K562 (cell line): ENCODE measurements around the gene VPS13D. TPM values are rescaled to one million over a fixed set of nuclear protein-coding genes. Genes with fewer than 3 reads are reported as not detected.

Experiments
- ASH1L ChIP-seq: fragments of 450-650 bp; IDR thresholded peaks from 2 replicates; pipeline ENCODE4 v1.6.1; 2018; ENCODE audit warnings: borderline replicate concordance, mild to moderate bottlenecking, low read depth; ENCODE audit not compliant: partially characterized antibody
- E4F1 ChIP-seq: fragments of 250-450 bp; sonication (Bioruptor Pico); IDR thresholded peaks from 2 replicates; pipeline ENCODE4 v1.5.0; 2021; ENCODE audit warnings: mild to moderate bottlenecking, borderline replicate concordance
- ELF4 ChIP-seq: fragments of 450-650 bp; formaldehyde crosslinking; IDR thresholded peaks from 2 replicates; pipeline ENCODE4 v1.4.0; 2022; ENCODE audit warnings: missing genetic modification characterization
- HOXB6 ChIP-seq: fragments of 250-450 bp; sonication (Bioruptor Pico); IDR thresholded peaks from 2 replicates; pipeline ENCODE4 v1.5.1; 2022; ENCODE audit warnings: mild to moderate bottlenecking, borderline replicate concordance
- MAX ChIP-seq: sonication (generic); formaldehyde crosslinking; IDR thresholded peaks from 2 replicates; pipeline ENCODE4 v1.9.0; 2022; ENCODE audit warnings: mild to moderate bottlenecking, missing genetic modification reagents
- PML ChIP-seq: IDR thresholded peaks from 2 replicates; pipeline ENCODE4 v1.6.1; 2012; ENCODE audit warnings: low read length, inconsistent platforms
- STAG1 ChIP-seq: sonication (generic); formaldehyde crosslinking; IDR thresholded peaks from 2 replicates; pipeline ENCODE4 v1.5.0; 2020; ENCODE audit warnings: missing genetic modification reagents, borderline replicate concordance
- ZFP1 ChIP-seq: fragments of 450-650 bp; formaldehyde crosslinking; IDR thresholded peaks from 2 replicates; pipeline ENCODE4 v1.4.0; 2020; ENCODE audit warnings: mild to moderate bottlenecking, mixed read lengths
- ZNF121 ChIP-seq: sonication (generic); formaldehyde crosslinking; conservative IDR thresholded peaks from 2 replicates; pipeline ENCODE4 v1.8.0; 2022; ENCODE audit warnings: missing genetic modification reagents
- ZNF274 ChIP-seq: IDR thresholded peaks from 2 replicates; pipeline ENCODE4 v1.6.1; 2011; ENCODE audit warnings: low read depth, mild to moderate bottlenecking, low read length, moderate library complexity, borderline replicate concordance
- ZNF41 ChIP-seq: fragments of 250-450 bp; sonication (Bioruptor Pico); conservative IDR thresholded peaks from 2 replicates; pipeline ENCODE4 v1.4.0; 2020; ENCODE audit warnings: mild to moderate bottlenecking
- ZNF444 ChIP-seq: fragments of 250-450 bp; sonication (Bioruptor Pico); IDR thresholded peaks from 2 replicates; pipeline ENCODE4 v1.4.0; 2020; ENCODE audit warnings: mild to moderate bottlenecking, moderate library complexity
- ZNF740 ChIP-seq, 3 experiments: fragments of 200-800 bp in 1 of 3; sonication (Bioruptor generic) in 1 of 3; sonication (generic) in 1 of 3; formaldehyde crosslinking in 1 of 3; IDR thresholded peaks; 2 replicates each; pipeline versions ENCODE4 v1.6.1 to v1.8.0; 2016 to 2022; ENCODE audit warnings: mild to moderate bottlenecking in 2 of 3, missing compliant biosample characterization in 2 of 3, missing genetic modification characterization in 2 of 3, missing genetic modification reagents in 1 of 3
- ZSCAN32 ChIP-seq: fragments of 450-650 bp; formaldehyde crosslinking; IDR thresholded peaks from 2 replicates; pipeline ENCODE4 v1.4.0; 2020; ENCODE audit warnings: mild to moderate bottlenecking, moderate library complexity
- polyA plus RNA-seq, 8 experiments: library from polyadenylated mRNA; depleted of rRNA in 4 of 8; stranded (reverse) in 5 of 8; unstranded in 3 of 8; fragments of >200 nt; fragmentation: Nextera tagmentation in 2 of 8; fragmentation: Illumina TruSeq in 1 of 8; extraction: Ambion mirVana in 2 of 8; extraction: Trizol in 1 of 8; gene quantifications; 2 replicates each; pipeline versions ENCODE4 v1.2.1 to v1.2.3, GENCODE V29; 2011 to 2014; ENCODE audit warnings: inconsistent platforms in 1 of 8, missing spikeins in 1 of 8
- total RNA-seq, 7 experiments: library from RNA; depleted of rRNA in 6 of 7; stranded (reverse); fragments of >200 nt in 6 of 7; fragmentation: Illumina TruSeq in 2 of 7; extraction: Trizol in 2 of 7; gene quantifications; 2 replicates each; pipeline versions ENCODE4 v1.2.1 to v1.2.3, GENCODE V29; 2011 to 2021; ENCODE audit warnings: low replicate concordance in 1 of 7
- TF ChIP-seq, protein P1 (sequence below): fragments of 450-650 bp; formaldehyde crosslinking; IDR thresholded peaks from 2 replicates; pipeline ENCODE4 v1.4.0; 2022; ENCODE audit warnings: missing genetic modification characterization
- TF ChIP-seq, protein P2 (sequence below): sonication (generic); formaldehyde crosslinking; IDR thresholded peaks from 2 replicates; pipeline ENCODE4 v1.8.0; 2022; ENCODE audit warnings: mild to moderate bottlenecking, missing genetic modification reagents
- TF ChIP-seq, protein P3 (sequence below): fragments of 450-650 bp; IDR thresholded peaks from one replicate; pipeline ENCODE4 v1.6.1; 2018; ENCODE audit warnings: mild to moderate bottlenecking, moderate library complexity; ENCODE audit not compliant: partially characterized antibody

VPS13D gene
- total and polyA plus RNA-seq, 9 of the 15 experiments (the other 6 are each of a cell fraction or from before 2014, with no cell fraction given), result 6.1 to 51.5 (median 38.5) TPM

GRCh38 chr1:12208764-12209494 lies 20.9 kb upstream of the VPS13D start (continued):
- TF ChIP-seq, protein P1, sequence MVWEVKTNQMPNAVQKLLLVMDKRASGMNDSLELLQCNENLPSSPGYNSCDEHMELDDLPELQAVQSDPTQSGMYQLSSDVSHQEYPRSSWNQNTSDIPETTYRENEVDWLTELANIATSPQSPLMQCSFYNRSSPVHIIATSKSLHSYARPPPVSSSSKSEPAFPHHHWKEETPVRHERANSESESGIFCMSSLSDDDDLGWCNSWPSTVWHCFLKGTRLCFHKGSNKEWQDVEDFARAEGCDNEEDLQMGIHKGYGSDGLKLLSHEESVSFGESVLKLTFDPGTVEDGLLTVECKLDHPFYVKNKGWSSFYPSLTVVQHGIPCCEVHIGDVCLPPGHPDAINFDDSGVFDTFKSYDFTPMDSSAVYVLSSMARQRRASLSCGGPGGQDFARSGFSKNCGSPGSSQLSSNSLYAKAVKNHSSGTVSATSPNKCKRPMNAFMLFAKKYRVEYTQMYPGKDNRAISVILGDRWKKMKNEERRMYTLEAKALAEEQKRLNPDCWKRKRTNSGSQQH (CRISPR knock-in tag), result peak; percentile 4; the same call in 1 of the 2 replicates
- no peak for TF ChIP-seq ZSCAN32
- TF ChIP-seq E4F1 (CRISPR knock-in tag), result no peak
- TF ChIP-seq ZNF274, result no peak
- no peak for TF ChIP-seq ZNF740 (CRISPR knock-in tag; IDR thresholded peaks at IDR 0.05)
- TF ChIP-seq ZNF740 (tag; IDR thresholded peaks at IDR 0.05), result no peak
- TF ChIP-seq ZNF41 (CRISPR knock-in tag), result no peak
- TF ChIP-seq ZFP1 (CRISPR knock-in tag), result no peak
- TF ChIP-seq PML, result no peak
- TF ChIP-seq, protein P2, sequence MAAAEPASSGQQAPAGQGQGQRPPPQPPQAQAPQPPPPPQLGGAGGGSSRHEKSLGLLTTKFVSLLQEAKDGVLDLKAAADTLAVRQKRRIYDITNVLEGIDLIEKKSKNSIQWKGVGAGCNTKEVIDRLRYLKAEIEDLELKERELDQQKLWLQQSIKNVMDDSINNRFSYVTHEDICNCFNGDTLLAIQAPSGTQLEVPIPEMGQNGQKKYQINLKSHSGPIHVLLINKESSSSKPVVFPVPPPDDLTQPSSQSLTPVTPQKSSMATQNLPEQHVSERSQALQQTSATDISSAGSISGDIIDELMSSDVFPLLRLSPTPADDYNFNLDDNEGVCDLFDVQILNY (CRISPR knock-in tag), result no peak
- peak; percentile 27 for TF ChIP-seq ASH1L
- TF ChIP-seq STAG1 (CRISPR knock-in tag), result peak; percentile 94
- TF ChIP-seq ZNF444 (CRISPR knock-in tag), result no peak
- TF ChIP-seq ZNF121 (CRISPR knock-in tag), result no peak
- no peak for TF ChIP-seq MAX (CRISPR knock-in tag)
- peak; percentile 35; the same call in 1 of the 2 replicates for TF ChIP-seq ELF4
- no peak for TF ChIP-seq HOXB6 (CRISPR knock-in tag)
- TF ChIP-seq, protein P3, sequence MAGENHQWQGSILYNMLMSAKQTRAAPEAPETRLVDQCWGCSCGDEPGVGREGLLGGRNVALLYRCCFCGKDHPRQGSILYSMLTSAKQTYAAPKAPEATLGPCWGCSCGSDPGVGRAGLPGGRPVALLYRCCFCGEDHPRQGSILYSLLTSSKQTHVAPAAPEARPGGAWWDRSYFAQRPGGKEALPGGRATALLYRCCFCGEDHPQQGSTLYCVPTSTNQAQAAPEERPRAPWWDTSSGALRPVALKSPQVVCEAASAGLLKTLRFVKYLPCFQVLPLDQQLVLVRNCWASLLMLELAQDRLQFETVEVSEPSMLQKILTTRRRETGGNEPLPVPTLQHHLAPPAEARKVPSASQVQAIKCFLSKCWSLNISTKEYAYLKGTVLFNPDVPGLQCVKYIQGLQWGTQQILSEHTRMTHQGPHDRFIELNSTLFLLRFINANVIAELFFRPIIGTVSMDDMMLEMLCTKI, result no peak
